Fibroblast of skin of left biceps (primary cell): ENCODE results near the gene HECTD2.
"Not testable (repeated sequence)": the region's sequence is repeated elsewhere in the genome, so short reads cannot be mapped to it uniquely, and the experiment has no call there.

Source experiments
- DNase-seq, 2 experiments: peaks; one replicate each; pipeline ENCODE4 v3.0.0-alpha.2; 2013; ENCODE audit warnings: low read depth in 2 of 2

The HECTD2 gene

DNA sequence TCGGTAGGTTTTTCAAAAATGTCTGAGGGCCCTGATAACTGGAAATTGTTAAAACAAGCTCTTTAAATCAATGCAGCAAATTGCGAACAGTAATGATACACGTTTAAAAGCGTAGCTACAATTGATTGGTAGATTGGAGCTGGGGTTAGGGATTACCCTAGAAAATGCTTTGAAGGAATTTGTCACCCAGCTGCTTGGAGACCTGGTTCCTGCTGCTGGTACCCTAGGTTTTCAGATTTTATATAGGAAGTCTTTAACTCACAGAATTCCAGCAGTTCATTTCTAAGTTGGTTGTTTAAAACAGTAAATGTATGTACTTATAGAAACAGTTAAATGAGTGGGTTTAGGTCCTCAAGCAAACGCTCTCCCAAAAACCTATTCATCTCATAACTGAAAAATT lies 1.5 kb downstream of the HECTD2 start:
- no peak for DNase-seq

DNA sequence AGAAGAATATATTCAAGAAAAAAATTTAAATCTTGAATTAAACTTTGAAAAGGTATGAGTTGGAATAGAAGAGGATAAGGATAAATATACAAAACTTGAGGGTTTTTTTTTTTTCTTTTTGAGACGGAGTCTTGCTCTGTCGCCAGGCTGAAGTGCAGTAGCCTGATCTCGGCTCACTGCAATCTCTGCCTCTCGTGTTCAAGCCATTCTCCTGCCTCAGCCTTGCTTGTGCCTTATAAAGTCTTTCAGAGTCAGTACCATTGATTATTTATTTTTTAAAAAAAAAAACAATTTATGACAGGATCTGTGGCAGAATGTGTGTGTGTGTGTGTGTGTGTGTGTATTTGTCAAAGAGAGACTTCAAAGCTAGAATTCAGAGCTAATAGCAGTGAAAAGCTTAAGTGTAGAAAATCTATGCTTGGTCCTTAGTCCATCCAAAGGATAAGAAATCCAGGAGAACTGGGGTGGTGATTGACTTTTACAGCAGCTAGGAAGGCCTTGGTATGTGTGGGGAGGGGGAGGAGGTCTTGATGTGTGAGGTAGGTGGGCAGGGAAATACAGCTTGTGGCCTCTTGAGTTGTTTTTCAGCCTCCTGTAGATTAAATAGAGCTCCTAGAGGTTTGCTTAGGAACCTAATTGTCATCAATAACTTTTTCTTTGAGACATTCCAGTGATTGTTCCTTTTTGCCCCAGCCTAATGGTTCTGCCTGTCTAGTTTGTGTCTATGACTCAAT lies 2.4 kb downstream of the HECTD2 start:
- DNase-seq: no peak

DNA sequence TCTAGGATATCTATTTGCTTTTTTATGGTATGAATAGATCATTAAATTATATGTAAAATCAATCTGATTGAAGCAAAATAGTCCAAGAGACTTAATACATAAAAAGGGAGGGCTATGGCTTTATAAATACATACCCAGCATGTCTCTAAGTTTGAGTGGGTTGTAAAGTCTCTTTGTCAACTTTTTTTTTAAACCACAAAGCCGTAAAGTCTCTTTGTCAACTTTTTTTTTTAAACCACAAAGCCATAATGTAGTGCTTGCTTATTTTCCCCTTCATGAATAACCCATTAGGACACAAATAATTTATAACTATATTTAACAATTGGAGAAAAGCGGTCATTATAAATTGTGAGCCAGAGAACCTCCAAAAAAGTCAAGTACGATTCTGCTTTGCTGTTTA lies 5.7 kb downstream of the HECTD2 start:
- no peak for DNase-seq

DNA sequence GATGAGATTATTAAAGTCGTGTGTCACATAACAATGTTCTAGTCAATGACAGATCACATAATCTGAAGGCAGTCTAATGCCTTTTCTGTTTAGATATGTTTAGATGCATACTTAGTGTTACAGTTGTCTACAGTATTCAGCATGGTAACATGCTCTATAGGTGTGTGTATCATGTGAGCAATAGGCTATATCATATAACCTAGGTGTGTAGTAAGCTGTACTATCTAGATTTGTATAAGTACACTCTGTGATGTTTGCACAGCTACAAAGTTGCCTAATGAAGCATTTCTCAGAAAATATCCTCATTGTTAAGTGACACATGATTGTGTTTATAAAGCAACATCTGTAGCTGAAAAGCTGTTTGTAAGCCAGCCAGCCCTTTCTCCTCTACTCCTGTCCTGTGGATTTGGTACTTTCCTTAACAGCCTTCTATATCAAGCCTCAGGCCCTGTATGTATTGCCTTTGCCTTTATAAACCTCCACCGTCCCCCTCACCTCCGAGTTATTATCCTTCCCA lies 6.3 kb downstream of the HECTD2 start:
- no peak for DNase-seq

DNA sequence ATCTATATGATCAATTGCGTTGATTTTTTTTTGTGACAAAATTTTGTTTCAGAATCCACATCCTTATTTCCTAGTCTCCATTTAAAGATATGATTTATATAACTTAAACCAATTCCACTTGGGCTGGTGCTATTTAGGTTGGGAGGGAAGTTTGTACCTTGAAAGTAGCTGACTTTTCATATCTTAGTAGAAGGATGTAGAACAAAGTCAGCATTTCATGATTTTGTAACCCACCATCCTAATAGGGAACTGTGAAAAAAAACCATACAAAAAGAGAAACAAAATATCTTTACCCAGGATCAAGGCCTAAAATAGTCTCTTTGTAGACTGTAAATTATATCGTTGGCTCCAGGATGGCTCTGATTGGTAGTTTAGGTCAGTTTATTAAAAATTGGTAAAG lies 8.3 kb downstream of the HECTD2 start:
- DNase-seq: no peak

DNA sequence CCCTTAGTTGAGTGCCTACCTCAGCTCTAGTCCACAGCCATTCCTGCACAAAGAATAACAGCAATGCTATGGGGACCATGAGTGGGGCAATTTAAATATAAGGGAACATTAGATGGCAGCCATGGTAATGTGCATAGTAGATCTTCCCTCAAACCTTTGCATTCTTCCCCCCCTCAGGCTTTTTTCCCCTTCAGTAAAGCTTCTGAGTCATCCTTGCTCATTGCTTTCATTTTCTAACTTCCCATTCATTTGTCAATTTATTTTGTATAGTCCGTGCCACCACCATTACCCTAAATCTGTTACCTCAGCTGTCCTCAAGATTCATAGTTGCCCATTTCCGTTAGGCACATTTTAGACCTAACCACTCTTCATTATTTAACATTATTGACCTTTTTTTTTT lies 10.7 kb downstream of the HECTD2 start:
- DNase-seq: no peak

DNA sequence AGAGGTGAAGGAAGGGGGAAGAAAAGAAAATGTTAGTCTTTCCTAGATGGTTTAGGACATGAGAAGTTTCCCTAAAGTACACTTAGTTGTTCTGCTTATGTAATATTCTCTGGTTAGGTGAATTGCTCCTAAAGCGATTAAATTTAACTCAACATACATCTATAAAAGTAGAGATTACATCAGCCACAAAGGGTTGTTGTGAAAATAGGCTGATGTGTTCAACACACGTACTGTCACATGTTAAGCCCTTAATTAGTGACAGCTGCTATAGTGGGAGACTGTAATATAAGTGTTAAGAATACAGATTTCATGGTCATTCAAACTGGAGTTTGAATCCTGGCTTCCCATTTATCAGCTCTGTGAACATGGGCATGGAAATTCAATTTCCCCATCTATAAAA lies 12.8 kb downstream of the HECTD2 start:
- DNase-seq: no peak

DNA sequence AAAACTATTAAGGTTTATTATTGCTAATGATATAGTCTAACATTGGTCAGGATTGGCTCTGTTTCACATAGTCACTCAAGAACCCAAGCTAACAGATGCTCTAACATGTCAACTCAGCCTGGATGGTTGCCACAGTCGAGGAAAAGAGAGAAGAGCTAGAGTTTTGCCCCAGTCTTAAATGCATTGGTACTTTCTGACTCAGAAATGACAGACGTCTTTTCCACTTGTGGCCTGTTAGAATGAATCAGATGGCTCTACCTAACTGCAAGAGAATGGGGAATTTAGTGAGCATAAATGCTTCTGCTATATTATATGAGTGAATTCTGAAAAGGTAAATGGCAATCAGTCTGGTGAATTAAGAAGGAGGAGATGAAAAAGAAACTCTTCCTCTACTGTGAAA lies 13.9 kb downstream of the HECTD2 start:
- no peak for DNase-seq

DNA sequence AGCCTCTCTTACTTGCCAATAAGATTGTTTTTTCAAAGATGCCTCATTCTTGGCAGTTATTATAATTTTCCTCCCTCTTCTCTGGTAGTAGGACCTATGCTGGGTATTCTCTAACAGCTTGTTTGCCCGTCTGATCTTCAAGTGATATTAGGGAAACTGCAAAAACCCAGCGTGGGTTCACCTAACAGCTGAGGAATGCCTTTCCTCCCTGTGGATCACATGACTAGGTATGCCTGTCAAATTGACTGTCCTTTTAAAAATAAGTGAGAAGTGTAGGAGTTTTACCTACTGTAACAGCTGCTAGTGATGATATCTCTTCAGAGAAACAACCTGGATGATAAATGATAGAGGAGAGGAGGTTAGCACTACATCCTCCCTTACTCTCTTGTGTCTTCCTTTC lies 22.0 kb downstream of the HECTD2 start:
- DNase-seq: no peak

DNA sequence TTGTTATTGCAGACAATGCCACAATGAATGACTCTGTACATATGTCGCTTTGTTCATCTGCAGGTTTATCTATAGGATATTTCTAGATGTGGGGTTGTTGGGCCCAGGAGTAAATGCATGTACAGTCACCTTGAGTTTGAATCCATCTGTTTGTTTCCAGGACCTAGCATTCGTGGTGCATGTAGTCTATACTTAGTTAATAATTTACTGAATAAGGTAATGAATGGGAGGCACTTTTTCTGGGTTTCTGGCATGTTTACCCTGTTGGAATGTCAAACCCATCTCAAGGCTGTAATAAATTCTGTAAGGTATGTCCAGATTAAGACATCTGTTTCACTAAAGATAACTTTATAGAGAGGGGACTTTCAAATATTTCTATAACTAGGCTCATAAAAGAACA lies 23.5 kb downstream of the HECTD2 start:
- DNase-seq: no peak

DNA sequence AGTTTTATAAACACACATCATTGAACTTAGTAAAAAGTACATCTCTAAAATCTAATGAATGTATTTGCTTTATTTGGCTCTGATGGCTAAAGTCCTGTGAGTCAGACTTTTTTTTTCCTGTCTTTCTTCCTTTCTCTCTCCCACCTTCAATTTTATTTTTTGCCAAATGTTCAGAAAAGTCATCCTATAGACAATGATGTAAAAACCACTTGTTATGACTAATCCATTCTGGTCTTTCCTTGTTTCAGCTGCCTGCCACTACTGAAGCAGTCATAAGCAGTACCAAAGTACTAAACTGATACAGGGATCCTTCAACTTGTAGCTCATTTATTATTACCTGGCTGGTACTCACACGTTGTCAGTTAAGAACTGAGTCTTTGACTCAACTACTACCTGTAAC lies 23.9 kb downstream of the HECTD2 start:
- DNase-seq: no peak

DNA sequence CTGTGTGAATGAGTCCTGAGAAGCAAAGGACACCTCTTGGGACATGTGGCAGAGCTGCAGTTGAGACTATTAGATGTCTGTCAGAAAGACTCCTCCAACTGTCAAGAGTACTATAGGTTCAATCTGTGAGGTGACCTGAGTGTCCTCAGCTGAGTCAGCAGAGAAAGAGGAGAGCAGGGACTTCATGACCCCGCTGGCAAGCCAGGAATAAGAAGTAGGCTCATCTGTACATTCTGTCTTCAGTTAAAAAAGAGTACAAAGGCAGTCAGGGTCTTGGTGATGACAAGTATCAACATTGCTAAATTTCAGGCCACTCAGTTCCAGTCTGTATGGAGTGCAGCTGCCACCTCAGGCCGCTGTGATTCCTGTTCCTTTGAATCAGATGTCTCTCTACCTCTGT lies 25.1 kb downstream of the HECTD2 start:
- no peak for DNase-seq

DNA sequence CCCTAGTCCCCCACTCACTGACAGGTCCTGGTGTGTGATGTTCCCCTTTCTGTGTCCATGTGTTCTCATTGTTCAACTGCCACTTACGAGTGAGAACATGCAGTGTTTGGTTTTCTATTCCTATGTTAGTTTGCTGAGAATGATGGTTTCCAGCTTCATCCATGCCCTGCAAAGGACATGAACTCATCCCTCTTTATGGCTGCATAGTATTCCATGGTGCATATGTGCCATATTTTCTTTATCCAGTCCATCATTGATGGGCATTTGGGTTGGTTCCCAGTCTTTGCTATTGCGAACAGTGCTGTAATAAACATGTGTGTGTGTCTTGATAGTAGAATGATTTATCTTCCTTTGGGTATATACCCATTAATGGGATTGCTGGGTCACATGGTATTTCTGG lies 28.1 kb downstream of the HECTD2 start:
- not testable (repeated sequence) for DNase-seq

DNA sequence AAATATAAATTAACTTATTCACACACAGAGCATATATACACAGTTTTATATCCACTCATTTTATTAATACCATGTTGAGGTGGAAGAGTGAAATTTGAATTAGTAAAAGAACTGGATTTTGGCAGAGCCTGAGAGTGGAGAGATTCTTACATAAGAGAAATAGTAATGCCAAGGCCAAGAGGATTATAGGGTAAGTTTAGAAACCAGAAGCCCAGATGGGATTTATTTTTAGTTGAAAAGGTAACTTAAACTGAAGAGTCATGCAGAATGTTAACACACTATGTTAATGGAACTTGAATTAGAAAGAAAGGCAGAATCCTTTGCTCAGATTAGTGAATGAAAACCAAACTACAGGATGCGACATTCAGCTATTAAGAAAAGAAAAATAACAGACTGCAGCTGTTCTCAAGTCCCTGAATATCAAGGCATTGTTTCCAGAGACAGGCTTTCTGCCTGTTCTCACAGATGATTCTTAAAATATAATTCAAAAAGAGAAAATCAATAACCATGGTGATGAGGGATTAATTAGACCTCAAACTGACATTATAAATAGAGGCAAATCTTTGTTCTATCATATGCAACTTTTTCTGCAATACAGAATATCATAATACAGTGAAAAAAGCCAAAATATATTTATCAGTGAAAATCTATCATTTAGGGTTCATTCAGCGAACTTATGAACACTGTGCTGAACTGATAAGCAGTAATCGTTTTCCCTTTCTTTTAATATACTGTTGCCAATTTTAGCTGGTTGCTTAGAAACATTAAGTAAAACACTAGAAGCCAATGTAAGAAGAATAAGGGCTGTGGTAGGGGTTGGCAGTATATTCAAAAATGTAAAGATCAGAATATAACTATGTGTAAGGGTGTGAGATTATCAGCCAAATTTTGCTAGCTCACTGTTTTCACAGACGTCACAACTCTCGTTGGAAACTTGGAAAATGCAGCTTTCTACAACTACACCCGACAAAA lies 34.4 kb downstream of the HECTD2 start:
- no peak for DNase-seq

DNA sequence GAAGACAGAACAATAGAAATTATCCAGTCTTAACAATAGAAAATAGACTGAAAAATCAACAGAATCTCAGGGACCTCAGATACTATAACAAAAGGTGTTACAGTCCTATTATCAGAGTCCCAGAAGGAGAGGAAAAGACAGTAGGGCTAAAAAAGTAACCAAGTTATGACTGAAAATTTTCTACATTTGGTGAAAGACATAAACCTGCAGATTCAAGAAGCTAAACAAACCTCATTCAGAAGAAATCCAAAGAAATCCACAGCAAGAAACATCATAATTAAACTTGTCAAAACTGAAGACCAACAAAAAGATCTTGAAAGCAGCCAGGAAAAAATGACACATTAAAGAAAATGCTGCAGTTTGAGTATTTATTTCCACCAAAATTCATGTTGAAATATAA lies 41.9 kb downstream of the HECTD2 start:
- DNase-seq: no peak

DNA sequence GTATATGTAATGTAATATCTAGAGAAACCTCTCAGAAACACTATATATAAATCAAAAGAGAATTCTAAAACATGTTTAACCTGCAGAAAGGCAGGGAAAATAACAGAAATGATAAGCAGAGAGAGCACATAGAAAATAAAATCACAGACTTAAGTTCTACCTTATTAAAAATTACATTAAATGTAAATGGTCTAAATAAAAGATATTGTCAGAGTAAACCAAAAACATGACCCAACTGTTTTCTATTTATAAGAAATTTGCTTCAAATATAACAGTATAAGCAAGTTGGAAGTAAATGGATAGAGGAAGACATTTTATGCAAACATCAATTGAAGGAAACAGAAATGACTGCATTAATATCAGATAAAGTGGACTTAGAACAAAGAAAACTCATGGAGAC lies 43.4 kb downstream of the HECTD2 start:
- no peak for DNase-seq

DNA sequence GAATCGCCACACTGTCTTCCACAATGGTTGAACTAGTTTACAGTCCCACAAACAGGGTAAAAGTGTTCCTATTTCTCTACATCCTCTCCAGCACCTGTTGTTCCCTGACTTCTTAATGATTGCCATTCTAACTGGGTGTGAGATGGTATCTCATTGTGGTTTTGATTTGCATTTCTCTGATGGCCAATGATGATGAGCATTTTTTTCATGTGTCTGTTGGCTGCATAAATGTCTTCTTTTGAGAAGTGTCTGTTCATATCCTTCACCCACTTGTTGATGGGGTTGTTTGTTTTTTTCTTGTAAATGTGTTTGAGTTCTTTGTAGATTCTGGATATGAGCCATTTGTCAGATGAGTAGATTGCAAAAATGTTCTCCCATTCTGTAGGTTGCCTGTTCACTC lies 45.0 kb downstream of the HECTD2 start:
- not testable (repeated sequence) for DNase-seq

DNA sequence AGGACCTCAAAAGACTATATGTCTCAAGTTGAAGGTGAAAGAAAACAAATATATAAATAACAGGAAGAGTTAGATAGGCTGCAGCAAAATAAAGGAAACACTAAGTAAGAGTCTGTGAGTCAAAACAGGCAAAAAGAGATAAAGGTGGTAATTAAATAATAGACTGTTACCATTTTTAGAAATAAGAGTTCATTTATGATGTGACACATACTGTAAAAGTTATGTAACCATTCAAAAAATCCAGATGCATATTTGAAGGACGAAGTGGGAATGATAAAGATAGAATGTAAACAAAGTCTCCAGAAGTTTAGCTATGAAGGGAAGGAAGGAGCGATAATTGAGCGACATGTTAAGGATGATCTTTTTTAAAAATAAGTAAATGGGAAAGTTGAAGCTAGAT lies 50.5 kb downstream of the HECTD2 start:
- no peak for DNase-seq

DNA sequence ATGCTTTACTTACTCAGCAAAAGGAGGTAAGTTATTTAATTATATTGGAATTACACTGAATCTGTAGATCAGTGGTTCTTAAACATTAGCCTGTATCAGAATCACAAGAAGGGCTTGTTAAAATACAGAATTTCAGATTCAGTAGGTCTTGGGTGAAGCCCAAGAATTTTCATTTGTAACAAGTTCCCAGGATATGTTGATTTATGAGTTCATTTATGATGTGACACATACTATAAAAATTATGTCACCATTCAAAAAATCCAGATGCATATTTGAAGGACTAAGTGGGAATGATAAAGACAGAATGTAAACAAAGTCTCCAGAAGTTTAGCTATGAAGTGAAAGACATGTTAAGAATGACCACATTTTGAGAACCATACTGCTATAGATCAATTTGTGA lies 52.3 kb downstream of the HECTD2 start:
- peak; percentile 29 to 35 for DNase-seq

DNA sequence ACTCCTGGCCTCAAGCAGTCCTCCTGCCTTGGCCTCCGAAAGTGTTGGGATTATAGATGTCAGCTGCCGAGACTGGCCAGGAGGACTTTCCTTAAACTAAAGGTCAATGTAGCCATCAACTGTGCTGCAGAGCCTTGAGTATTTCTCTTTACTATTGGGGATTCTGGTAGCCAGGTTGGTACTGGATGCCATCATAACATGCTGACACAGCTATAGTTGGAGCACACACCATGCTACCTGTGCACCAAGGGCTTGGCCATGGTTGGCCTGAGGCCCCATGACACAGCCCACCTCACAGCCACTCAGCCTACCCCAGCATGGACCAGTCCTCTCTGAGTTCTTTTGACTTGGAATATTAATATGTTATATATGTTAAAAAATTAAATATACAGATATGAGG lies 54.4 kb downstream of the HECTD2 start:
- DNase-seq: no peak

DNA sequence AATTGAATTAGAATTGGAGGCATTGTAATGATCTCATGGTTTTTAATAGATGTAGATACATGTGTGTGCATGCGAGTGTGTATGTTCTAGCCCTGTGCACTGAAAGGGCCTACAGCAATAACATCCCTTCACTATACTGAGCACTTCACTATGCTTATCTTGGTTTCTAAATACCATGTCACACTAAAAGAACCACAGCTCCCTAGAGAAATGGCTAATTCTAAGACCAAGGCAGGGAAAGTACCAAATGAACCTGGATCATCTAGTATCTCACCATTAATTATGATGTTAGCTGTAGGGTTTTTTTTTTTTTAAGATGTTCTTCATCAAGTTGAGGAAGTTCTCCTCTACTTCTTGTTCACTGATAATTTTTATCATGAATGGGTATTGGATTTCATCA lies 55.1 kb downstream of the HECTD2 start:
- no peak for DNase-seq

DNA sequence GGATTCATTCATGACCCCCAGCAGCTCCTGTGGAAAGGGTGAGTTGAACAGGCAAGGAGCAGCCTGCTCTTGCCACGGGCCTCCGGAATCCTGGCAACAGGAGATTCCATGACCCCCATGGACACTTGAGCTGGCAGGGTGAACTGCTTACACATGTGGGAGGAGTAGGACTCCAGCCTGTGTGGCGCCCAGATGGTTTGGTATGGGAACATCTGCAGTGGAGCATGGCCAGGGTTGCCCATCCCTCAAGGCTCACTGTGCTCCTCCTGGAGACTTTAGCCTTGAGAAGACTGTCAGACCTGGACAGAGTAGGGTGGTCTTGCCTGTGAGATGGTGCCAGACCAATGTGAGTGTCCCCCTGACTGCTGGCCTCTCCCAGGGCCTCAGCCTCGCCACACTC lies 57.0 kb downstream of the HECTD2 start:
- DNase-seq: no peak

DNA sequence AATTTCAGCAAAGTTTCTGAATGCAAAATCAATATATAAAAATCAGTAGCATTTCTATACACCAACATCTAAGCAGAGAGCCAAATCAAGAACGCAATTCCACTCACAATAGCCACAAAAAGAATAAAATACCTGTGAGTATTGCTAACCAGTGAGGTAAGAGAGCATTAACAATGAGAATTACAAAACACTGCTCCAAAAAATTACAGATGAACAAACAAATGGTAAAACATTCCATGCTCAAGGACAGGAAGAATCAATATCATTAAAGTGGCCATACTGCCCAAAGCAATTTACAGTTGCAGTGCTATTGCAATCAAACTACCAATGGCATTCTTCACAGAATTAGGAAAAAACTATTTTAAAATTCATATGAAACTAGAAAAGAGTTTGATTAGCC lies 61.5 kb downstream of the HECTD2 start:
- no peak for DNase-seq
